Astrocyte (in vitro differentiated cells and primary cell): Measurements from ENCODE around the gene XRCC6.

ENCODE experiments used
- CTCF ChIP-seq: IDR thresholded peaks from 2 replicates; pipeline ENCODE4 v1.5.1; 2011; ENCODE audit warnings: low read depth, mild to moderate bottlenecking, inconsistent platforms, low read length, moderate library complexity; ENCODE audit not compliant: insufficient read depth
- EZH2 ChIP-seq: IDR thresholded peaks from 2 replicates; pipeline ENCODE4 v1.6.1; 2012; ENCODE audit warnings: mild to moderate bottlenecking, low read length, inconsistent platforms; ENCODE audit not compliant: insufficient read depth

GRCh38 chr22:41688365-41689211 lies 67.5 kb downstream of the XRCC6 start, which contains the start of gene SNU13:
- TF ChIP-seq CTCF (no peak), EZH2 (no peak)
